Transverse colon (tissue), 4 donors: Measurements from ENCODE around the gene ARHGEF25.

Experiments
- POLR2AphosphoS5 ChIP-seq, 3 donors: sonication (generic); formaldehyde crosslinking; IDR thresholded peaks; one replicate each; pipeline ENCODE4 v1.6.1; 2016; ENCODE audit warnings: antibody characterized with exemption in 3 of 3
- TF ChIP-seq, protein P1 (sequence below), 5 experiments: fragments of 200-600 bp in 3 of 5; fragments of 450-650 bp in 2 of 5; sonication (generic) in 3 of 5; IDR thresholded peaks; 1 replicate in 2 of 5; 2 replicates in 3 of 5; pipeline ENCODE4 v1.5.1; 2016 to 2017; ENCODE audit warnings: antibody characterized with exemption in 5 of 5, inconsistent platforms in 3 of 5, mild to moderate bottlenecking in 2 of 5, moderate library complexity in 1 of 5

DNA sequence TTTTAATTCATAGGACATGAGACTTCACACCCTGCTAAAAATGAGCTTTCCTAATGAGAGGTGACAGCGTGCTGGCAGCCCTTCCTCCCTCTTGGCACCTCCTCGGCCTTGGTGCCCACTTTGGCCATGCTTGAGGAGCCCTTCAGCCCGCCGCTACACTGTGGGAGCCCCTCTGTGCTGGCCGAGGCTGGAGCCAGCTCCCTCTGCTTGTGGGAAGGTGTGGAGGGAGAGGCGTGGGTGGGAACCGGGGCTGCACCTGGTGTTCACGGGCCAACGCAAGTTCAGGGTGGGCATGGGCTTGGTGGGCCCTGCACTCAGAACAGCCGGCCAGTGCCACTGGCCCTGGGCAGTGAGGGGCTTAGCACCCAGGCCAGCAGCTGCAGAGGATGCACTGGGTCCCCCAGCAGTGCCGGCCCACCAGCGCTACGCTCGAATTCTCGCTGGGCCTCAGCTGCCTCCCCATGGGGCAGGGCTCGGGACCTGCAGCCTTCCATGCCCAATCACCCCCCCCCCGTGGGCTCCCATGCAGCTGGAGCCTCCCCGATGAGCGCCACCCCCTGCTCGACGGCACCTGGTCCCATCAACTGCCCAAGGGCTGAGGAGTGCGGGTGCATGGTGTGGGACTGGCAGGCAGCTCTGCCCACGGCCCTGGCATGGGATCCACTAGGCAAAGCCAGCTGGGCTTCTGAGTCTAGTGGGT lies 44.5 kb downstream of the ARHGEF25 start:
- TF ChIP-seq, protein P1, sequence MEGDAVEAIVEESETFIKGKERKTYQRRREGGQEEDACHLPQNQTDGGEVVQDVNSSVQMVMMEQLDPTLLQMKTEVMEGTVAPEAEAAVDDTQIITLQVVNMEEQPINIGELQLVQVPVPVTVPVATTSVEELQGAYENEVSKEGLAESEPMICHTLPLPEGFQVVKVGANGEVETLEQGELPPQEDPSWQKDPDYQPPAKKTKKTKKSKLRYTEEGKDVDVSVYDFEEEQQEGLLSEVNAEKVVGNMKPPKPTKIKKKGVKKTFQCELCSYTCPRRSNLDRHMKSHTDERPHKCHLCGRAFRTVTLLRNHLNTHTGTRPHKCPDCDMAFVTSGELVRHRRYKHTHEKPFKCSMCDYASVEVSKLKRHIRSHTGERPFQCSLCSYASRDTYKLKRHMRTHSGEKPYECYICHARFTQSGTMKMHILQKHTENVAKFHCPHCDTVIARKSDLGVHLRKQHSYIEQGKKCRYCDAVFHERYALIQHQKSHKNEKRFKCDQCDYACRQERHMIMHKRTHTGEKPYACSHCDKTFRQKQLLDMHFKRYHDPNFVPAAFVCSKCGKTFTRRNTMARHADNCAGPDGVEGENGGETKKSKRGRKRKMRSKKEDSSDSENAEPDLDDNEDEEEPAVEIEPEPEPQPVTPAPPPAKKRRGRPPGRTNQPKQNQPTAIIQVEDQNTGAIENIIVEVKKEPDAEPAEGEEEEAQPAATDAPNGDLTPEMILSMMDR (IDR thresholded peaks at IDR 0.05) = no peak
- no peak for TF ChIP-seq POLR2AphosphoS5 (IDR thresholded peaks at IDR 0.05)
